Glutamatergic neuron (in vitro differentiated cells): ENCODE results near the gene DNAH14. TPM values are rescaled to one million over a fixed set of nuclear protein-coding genes. Genes with fewer than 3 reads are reported as not detected.
"Not testable (repeated sequence)": the region's sequence is repeated elsewhere in the genome, so short reads cannot be mapped to it uniquely, and the experiment has no call there.

ENCODE experiments used
- DNase-seq: peaks from one replicate; pipeline ENCODE4 v3.0.0; 2022
- H3K27ac Mint-ChIP-seq: one replicate; pipeline ENCODE4 v1.8.0; 2020; ENCODE audit warnings: mild to moderate bottlenecking, mixed read lengths, inconsistent platforms; ENCODE audit not compliant: unreplicated experiment
- H3K27me3 Mint-ChIP-seq: one replicate; pipeline ENCODE4 v1.8.0; 2020; ENCODE audit warnings: mild to moderate bottlenecking, moderate library complexity, mixed read lengths, inconsistent platforms; ENCODE audit not compliant: unreplicated experiment
- H3K36me3 Mint-ChIP-seq: one replicate; pipeline ENCODE4 v1.8.0; 2020; ENCODE audit warnings: mild to moderate bottlenecking, mixed read lengths, inconsistent platforms; ENCODE audit not compliant: unreplicated experiment
- H3K4me1 Mint-ChIP-seq: one replicate; pipeline ENCODE4 v1.8.0; 2020; ENCODE audit warnings: mild to moderate bottlenecking, low read depth, mixed read lengths, inconsistent platforms; ENCODE audit not compliant: unreplicated experiment
- H3K4me3 Mint-ChIP-seq: one replicate; pipeline ENCODE4 v1.8.0; 2020; ENCODE audit warnings: mild to moderate bottlenecking, mixed read lengths, inconsistent platforms; ENCODE audit not compliant: unreplicated experiment
- H3K9me3 Mint-ChIP-seq: one replicate; pipeline ENCODE4 v1.8.0; 2020; ENCODE audit warnings: mild to moderate bottlenecking, moderate library complexity, mixed read lengths, inconsistent platforms; ENCODE audit not compliant: unreplicated experiment
- total RNA-seq: library from RNA; stranded (reverse); fragmentation: NEBNext Ultra II Directional; extraction: Animal tissue kit (Norgen Biotek cat#: 25700); gene quantifications from one replicate; pipeline ENCODE4 v1.2.1, GENCODE V29; 2021; ENCODE audit not compliant: unreplicated experiment
- TF ChIP-seq, protein P1 (sequence below): fragments of 200-600 bp; sonication (generic); IDR thresholded peaks from one replicate; pipeline ENCODE4 v1.5.0; 2021; ENCODE audit not compliant: partially characterized antibody, unreplicated experiment

DNAH14 gene
- total RNA-seq, 1 donor from 2014 or later, result 36.6 TPM

GRCh38 chr1:225021037-225021436 lies 91.6 kb downstream of the DNAH14 start:
- Mint-ChIP-seq H3K4me1 (no peaks in the 10 kb centered on the region), H3K27me3 (no peaks in the 10 kb centered on the region), H3K27ac (no peak overlapping the region), H3K4me3 (no peak overlapping the region), H3K36me3 (peaks cover 14% of the 10 kb centered on the region), H3K9me3 (peaks cover 2% of the 10 kb centered on the region)
- DNase-seq, result no peak
- TF ChIP-seq, protein P1, sequence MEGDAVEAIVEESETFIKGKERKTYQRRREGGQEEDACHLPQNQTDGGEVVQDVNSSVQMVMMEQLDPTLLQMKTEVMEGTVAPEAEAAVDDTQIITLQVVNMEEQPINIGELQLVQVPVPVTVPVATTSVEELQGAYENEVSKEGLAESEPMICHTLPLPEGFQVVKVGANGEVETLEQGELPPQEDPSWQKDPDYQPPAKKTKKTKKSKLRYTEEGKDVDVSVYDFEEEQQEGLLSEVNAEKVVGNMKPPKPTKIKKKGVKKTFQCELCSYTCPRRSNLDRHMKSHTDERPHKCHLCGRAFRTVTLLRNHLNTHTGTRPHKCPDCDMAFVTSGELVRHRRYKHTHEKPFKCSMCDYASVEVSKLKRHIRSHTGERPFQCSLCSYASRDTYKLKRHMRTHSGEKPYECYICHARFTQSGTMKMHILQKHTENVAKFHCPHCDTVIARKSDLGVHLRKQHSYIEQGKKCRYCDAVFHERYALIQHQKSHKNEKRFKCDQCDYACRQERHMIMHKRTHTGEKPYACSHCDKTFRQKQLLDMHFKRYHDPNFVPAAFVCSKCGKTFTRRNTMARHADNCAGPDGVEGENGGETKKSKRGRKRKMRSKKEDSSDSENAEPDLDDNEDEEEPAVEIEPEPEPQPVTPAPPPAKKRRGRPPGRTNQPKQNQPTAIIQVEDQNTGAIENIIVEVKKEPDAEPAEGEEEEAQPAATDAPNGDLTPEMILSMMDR, result no peak

GRCh38 chr1:225026701-225027100 lies 97.2 kb downstream of the DNAH14 start:
- TF ChIP-seq, protein P1, result no peak
- H3K27me3 Mint-ChIP-seq, result peaks cover 1% of the 10 kb centered on the region
- no peak overlapping the region for H3K27ac Mint-ChIP-seq
- H3K4me1 Mint-ChIP-seq, result no peaks in the 10 kb centered on the region
- peaks cover 9% of the 10 kb centered on the region for H3K36me3 Mint-ChIP-seq
- H3K4me3 Mint-ChIP-seq, result no peak overlapping the region
- DNase-seq, result no peak
- no peaks in the 10 kb centered on the region for H3K9me3 Mint-ChIP-seq

DNA sequence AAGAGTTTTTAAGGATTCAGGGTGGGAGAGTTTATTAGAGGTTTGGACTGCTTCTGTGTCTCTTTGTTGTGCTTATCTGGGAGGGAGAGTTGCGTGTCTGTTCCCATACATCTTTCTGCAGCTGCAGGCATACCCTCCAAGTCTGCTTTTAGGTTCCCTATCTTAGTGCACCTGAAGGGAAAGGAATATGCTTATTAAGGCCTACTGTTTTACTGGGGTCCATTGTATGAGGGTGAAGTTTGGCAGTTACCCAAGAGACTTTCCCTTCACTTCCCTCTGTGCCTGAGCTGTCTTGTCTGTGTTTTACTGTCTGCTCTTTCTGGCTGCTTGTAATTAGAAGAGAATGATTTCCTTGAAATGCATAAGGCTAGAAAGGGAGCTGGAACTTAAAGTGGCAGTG lies 107.0 kb downstream of the DNAH14 start:
- not testable (repeated sequence) for DNase-seq, H3K36me3 Mint-ChIP-seq, H3K4me3 Mint-ChIP-seq, H3K27me3 Mint-ChIP-seq, H3K27ac Mint-ChIP-seq, H3K4me1 Mint-ChIP-seq, H3K9me3 Mint-ChIP-seq

DNA sequence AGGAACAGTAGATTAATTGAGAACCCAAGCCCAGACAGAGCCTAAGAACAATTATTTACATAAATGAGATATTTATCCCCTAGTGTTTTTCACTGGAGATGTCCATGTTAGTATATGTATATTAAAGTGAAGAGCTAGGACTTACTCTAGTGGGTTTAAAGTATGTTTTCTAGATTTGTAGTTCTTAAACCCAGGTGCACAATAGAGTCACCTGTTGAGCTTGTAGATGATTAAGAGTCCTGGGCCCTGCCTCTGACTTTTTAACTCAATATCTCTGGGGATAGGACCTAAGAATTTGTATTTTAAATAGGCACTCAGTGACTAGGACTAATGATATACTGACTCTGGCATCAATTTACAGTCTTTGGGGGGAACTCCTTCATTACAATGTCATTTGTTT lies 112.8 kb downstream of the DNAH14 start:
- no peaks in the 10 kb centered on the region for H3K9me3 Mint-ChIP-seq
- no peak for DNase-seq
- H3K4me3 Mint-ChIP-seq, result no peak overlapping the region
- H3K36me3 Mint-ChIP-seq, result no peaks in the 10 kb centered on the region
- no peak overlapping the region for H3K27ac Mint-ChIP-seq
- peaks cover 2% of the 10 kb centered on the region for H3K27me3 Mint-ChIP-seq
- TF ChIP-seq, protein P1, result no peak
- H3K4me1 Mint-ChIP-seq, result no peaks in the 10 kb centered on the region

GRCh38 chr1:225044258-225044657 lies 114.8 kb downstream of the DNAH14 start:
- H3K27ac Mint-ChIP-seq, result no peak overlapping the region
- TF ChIP-seq, protein P1, result no peak
- H3K4me1 Mint-ChIP-seq, result no peaks in the 10 kb centered on the region
- no peaks in the 10 kb centered on the region for H3K9me3 Mint-ChIP-seq
- H3K36me3 Mint-ChIP-seq, result no peaks in the 10 kb centered on the region
- no peak overlapping the region for H3K4me3 Mint-ChIP-seq
- peaks cover 2% of the 10 kb centered on the region for H3K27me3 Mint-ChIP-seq
- DNase-seq, result no peak

DNA sequence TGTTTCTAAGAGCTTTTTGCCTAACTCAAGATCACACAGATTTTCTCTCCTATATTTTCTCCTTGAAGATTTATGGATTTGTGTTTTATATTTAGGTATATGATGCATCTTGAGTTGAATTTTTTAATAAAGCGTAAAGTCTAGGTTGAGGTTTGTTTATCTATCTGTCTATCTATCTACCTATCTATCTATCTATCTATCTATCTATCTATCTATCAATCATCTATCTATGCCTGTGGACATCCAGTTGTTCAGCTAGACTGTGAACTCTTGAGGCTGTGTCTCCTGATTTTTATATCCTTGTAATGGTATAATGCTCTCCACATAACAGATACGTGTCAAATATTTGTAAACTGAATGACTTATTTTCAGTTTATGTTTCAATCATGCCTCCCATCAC lies 120.1 kb downstream of the DNAH14 start:
- TF ChIP-seq, protein P1, result no peak
- Mint-ChIP-seq H3K9me3 (peaks cover 1% of the 10 kb centered on the region), H3K4me1 (peaks cover 3% of the 10 kb centered on the region), H3K36me3 (no peaks in the 10 kb centered on the region), H3K27ac (no peak overlapping the region), H3K4me3 (no peak overlapping the region), H3K27me3 (peaks cover 2% of the 10 kb centered on the region)
- no peak for DNase-seq
